Peyer's patch (tissue), 4 donors: Measurements from ENCODE around the gene YEATS2. TPM values are rescaled to one million over a fixed set of nuclear protein-coding genes. Genes with fewer than 3 reads are reported as not detected.
"Not testable (repeated sequence)": the region's sequence is repeated elsewhere in the genome, so short reads cannot be mapped to it uniquely, and the experiment has no call there.

Experiments
- DNase-seq, 3 donors: peaks; one replicate each; pipeline ENCODE4 v3.0.0-alpha.2; 2017 to 2019
- H3K27ac ChIP-seq, 4 donors: fragments of 200-600 bp; sonication (generic); one replicate each; pipeline ENCODE4 v1.5.1; 2016 to 2019
- H3K27me3 ChIP-seq, 2 donors: fragments of 200-600 bp; sonication (generic); one replicate each; pipeline ENCODE4 v1.5.1; 2019
- H3K36me3 ChIP-seq, 3 donors: fragments of 200-600 bp; sonication (generic); one replicate each; pipeline ENCODE4 v1.5.1; 2016 to 2019
- H3K4me1 ChIP-seq, 4 donors: fragments of 200-600 bp; sonication (generic); one replicate each; pipeline ENCODE4 v1.5.1; 2016 to 2019
- H3K4me3 ChIP-seq, 4 donors: fragments of 200-600 bp; sonication (generic); 1 replicate in 3 of 4; 2 replicates in 1 of 4; pipeline ENCODE4 v1.5.1; 2016 to 2019; ENCODE audit warnings: mild to moderate bottlenecking in 1 of 4
- H3K9me3 ChIP-seq, 4 donors: fragments of 200-600 bp; sonication (generic); one replicate each; pipeline ENCODE4 v1.5.1; 2016 to 2019; ENCODE audit warnings: mild to moderate bottlenecking in 1 of 4
- POLR2A ChIP-seq, 2 donors: fragments of 450-650 bp; IDR thresholded peaks; one replicate each; pipeline ENCODE4 v1.5.1; 2017; ENCODE audit warnings: antibody characterized with exemption in 2 of 2, mild to moderate bottlenecking in 2 of 2, moderate library complexity in 2 of 2
- total RNA-seq, 4 donors: library from RNA; depleted of rRNA; stranded (reverse); fragments of >200 nt; gene quantifications; one replicate each; pipeline ENCODE4 v1.1.0, GENCODE V29; 2016
- TF ChIP-seq, protein P1 (sequence below), 6 experiments: fragments of 450-650 bp in 4 of 6; fragments of 200-600 bp in 2 of 6; sonication (generic) in 1 of 6; IDR thresholded peaks; one replicate each; pipeline ENCODE4 v1.5.1; 2017 to 2019; ENCODE audit warnings: antibody characterized with exemption in 6 of 6, mild to moderate bottlenecking in 3 of 6, moderate library complexity in 1 of 6

The YEATS2 gene
- total RNA-seq, 4 donors from 2014 or later = 24.3 to 56.9 (median 27.7) TPM

DNA sequence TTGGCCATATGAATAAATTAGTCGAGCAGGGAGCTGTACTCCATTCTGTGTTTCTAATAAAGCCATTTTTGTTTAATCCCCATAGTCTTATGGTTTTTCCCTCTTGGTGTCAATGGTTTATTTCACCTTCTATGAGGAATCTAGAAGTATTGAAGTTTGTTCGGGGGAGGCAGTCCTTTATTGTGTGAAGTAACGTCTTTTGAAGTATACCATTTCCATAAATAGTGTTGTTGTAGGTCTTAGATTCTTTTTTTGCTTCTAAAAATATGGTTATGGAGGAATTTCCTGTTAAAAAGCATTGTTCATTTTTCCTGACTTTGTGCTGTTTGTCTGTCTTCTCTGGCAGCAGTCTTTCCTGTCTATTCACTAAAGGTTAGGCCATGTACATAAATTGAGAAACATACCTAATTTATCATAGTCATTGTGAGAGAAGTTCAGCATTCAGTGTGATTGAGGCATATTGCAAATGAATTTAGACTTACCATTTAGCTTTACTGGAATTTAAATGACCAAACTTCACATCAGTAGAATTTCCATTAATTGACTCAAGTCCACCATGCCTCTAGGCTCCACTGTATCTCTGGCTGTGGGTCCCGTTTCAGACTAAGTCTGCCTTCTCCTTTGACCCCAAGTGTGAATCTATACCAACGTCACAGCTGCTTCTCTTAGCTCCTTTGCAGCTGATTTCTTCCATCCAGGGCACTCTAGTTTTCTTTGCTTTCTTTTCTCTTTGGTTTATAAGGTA lies 37.3 kb downstream of the YEATS2 start:
- TF ChIP-seq POLR2A (IDR thresholded peaks at IDR 0.05) = no peak
- TF ChIP-seq, protein P1, sequence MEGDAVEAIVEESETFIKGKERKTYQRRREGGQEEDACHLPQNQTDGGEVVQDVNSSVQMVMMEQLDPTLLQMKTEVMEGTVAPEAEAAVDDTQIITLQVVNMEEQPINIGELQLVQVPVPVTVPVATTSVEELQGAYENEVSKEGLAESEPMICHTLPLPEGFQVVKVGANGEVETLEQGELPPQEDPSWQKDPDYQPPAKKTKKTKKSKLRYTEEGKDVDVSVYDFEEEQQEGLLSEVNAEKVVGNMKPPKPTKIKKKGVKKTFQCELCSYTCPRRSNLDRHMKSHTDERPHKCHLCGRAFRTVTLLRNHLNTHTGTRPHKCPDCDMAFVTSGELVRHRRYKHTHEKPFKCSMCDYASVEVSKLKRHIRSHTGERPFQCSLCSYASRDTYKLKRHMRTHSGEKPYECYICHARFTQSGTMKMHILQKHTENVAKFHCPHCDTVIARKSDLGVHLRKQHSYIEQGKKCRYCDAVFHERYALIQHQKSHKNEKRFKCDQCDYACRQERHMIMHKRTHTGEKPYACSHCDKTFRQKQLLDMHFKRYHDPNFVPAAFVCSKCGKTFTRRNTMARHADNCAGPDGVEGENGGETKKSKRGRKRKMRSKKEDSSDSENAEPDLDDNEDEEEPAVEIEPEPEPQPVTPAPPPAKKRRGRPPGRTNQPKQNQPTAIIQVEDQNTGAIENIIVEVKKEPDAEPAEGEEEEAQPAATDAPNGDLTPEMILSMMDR (IDR thresholded peaks at IDR 0.05) = no peak
- Histone ChIP-seq H3K36me3 (peaks cover 0 to 27% (median 0%) of the 10 kb centered on the region in 3 donors), H3K4me1 (no peaks in the 10 kb centered on the region), H3K27me3 (no peaks in the 10 kb centered on the region), H3K9me3 (no peaks in the 10 kb centered on the region), H3K27ac (no peak overlapping the region), H3K4me3 (no peak overlapping the region)
- no peak for DNase-seq

DNA sequence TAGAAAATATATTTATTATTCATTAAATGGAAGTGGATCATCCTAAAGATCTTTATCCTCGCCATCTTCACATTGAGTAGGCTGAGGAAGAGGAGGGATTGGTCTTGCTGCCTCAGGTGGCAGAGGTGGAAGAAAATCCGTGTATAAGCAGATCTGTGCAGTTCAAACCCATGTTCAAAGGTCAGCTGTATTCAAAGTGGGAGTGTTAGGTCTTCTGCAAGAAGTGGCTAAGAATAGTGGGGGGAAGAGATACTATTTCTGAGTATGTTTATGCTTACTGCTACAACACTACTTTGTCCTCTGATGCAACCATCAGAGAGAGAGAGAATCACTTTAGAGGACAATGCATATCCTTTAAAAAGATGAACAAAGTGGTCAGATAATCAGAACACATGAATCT lies 39.5 kb downstream of the YEATS2 start:
- H3K27me3 ChIP-seq = no peaks in the 10 kb centered on the region
- no peak overlapping the region for H3K4me3 ChIP-seq
- no peaks in the 10 kb centered on the region for H3K4me1 ChIP-seq
- TF ChIP-seq, protein P1 (IDR thresholded peaks at IDR 0.05) = no peak
- no peak for TF ChIP-seq POLR2A (IDR thresholded peaks at IDR 0.05)
- no peaks in the 10 kb centered on the region for H3K9me3 ChIP-seq
- H3K36me3 ChIP-seq = peaks cover 0 to 27% (median 0%) of the 10 kb centered on the region in 3 donors
- H3K27ac ChIP-seq = no peak overlapping the region
- DNase-seq = no peak

DNA sequence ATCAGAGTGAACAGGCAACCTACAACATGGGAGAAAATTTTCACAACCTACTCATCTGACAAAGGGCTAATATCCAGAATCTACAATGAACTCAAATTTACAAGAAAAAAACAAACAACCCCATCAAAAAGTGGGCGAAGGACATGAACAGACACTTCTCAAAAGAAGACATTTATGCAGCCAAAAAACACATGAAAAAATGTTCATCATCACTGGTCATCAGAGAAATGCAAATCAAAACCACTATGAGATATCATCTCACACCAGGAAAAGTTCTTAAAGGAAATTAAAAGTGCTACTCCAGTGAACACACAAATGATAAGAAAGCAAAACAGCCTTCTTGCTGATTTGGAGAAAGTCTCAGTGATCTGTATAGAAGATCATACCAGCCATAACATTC lies 42.6 kb downstream of the YEATS2 start:
- H3K4me1 ChIP-seq, H3K27ac ChIP-seq, H3K27me3 ChIP-seq, DNase-seq, H3K4me3 ChIP-seq, H3K9me3 ChIP-seq: not testable (repeated sequence)
- H3K36me3 ChIP-seq = peaks cover 0 to 17% (median 0%) of the 10 kb centered on the region in 3 donors

DNA sequence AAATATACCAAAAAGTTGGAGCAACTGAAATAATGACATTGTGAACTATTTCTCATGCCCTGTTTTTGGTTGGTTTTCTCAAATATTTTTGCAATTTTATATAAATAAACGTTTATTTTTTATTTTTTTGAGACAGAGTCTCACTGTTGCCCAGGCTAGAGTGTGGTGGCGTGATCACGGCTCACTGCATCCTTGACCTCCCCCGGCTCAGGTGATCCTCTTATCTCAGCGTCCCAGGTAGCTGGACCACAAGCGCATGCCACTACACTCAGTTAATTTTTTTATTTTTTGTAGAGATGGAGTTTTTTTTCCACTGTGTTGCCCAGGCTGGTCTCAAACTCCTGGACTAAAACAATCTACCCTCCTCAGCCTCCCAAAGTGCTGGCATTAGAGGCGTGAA lies 45.6 kb downstream of the YEATS2 start:
- Histone ChIP-seq H3K4me3 (no peak overlapping the region), H3K27me3 (no peaks in the 10 kb centered on the region), H3K4me1 (no peaks in the 10 kb centered on the region), H3K36me3 (peaks cover 0 to 9% (median 0%) of the 10 kb centered on the region in 3 donors), H3K9me3 (no peaks in the 10 kb centered on the region), H3K27ac (no peak overlapping the region)
- TF ChIP-seq, protein P1 (IDR thresholded peaks at IDR 0.05) = no peak
- no peak for TF ChIP-seq POLR2A (IDR thresholded peaks at IDR 0.05)
- DNase-seq = no peak

DNA sequence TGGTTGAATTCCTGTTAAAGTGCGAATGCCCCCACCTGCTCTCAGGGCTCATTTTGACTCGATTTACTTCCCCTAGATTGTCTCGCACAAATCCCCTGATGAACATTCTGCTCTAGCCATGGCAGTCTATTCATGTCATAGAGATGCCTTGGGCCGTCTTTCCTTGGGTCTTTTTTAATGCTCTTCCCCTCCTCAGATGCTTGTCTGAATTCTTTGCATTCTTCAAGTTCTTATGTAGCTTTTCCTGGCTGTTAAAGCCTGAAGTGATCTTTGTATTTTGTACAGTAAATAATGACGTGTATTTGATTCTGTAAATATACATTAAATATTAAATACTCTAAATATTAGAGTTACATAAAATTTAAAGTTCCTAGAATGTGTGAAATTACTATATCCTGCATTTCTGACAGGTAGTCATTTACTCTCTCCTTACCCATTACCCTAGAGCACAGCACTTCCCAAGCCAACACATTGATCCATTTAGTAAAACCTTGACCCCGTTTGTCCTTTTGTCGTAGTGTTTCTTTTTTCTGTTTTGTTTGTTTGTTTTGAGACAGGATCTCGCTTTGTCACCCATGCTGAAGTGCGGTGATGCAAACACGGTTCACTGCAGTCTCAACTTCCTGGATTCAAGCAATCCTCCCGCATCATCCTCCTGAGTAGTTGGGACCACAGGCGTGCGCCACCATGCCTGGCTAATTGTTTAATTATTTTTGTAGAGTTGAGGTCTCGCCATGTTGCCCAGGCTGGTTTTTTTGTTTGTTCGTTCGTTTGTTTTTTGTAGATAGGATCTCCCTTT lies 47.9 kb downstream of the YEATS2 start:
- H3K36me3 ChIP-seq = peaks cover 0 to 21% (median 0%) of the 10 kb centered on the region in 3 donors
- TF ChIP-seq, protein P1 (IDR thresholded peaks at IDR 0.05) = no peak
- no peak for TF ChIP-seq POLR2A (IDR thresholded peaks at IDR 0.05)

DNA sequence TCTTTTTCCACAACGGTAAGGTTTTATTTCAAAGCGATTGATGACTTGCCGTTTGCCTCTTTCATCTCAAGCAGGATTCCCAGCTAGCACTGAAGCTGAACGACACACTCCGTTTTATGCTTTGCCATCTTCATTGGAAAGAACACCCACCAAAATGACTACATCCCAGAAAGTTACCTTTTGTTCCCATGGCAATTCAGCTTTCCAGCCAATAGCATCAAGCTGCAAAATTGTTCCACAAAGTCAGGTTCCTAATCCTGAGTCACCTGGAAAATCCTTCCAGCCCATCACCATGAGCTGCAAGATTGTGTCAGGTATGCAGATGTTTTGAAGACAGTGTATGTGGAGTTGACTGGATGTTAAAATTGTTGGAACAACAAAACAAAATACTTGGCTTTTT lies 56.5 kb downstream of the YEATS2 start:
- TF ChIP-seq, protein P1 (IDR thresholded peaks at IDR 0.05) = no peak
- no peak for TF ChIP-seq POLR2A (IDR thresholded peaks at IDR 0.05)
- no peaks in the 10 kb centered on the region for H3K9me3 ChIP-seq
- H3K36me3 ChIP-seq = peaks cover 0 to 58% (median 0%) of the 10 kb centered on the region in 3 donors

More for the DNA sequence above, 47.9 kb downstream of the YEATS2 start:
- no peak overlapping the region for H3K27ac ChIP-seq
- no peaks in the 10 kb centered on the region for H3K4me1 ChIP-seq
- no peaks in the 10 kb centered on the region for H3K9me3 ChIP-seq
- no peak for DNase-seq
- H3K4me3 ChIP-seq = no peak overlapping the region
- no peaks in the 10 kb centered on the region for H3K27me3 ChIP-seq

More for the DNA sequence above, 56.5 kb downstream of the YEATS2 start:
- no peaks in the 10 kb centered on the region for H3K4me1 ChIP-seq
- no peak for DNase-seq
- no peak overlapping the region for H3K27ac ChIP-seq
- H3K27me3 ChIP-seq = no peaks in the 10 kb centered on the region
- H3K4me3 ChIP-seq = no peak overlapping the region
